NCI-H1694 treated with DMSO at 0.1 percent for 48 hours (cell line): Measurements from ENCODE around the gene PRELID2.

Experiments
- DNase-seq: peaks from one replicate; lab custom pipeline; 2025; lab: John Stamatoyannopoulos, UW

The PRELID2 gene

GRCh38 chr5:145793574-145793973, 41.6 kb downstream of the PRELID2 start:
- no peak for DNase-seq

DNA sequence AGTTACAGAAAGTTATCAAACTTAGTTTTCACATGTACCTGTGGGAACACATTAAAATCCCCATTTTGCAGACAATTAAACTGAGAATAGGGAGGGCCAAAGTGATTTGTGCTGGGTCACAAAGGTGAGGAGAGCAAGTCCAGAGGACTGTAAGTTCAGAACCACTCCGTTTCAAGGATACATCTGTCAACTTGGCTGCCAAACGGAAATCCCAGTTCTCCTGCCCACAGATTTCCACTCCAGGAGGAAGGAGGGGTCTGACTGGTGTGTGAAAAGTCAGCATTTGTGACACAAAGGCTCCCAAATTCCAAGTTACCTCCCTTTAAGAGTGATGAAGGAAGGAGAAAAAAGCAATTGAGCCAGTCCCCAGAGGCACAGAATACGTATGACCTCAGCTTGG, 42.3 kb downstream of the PRELID2 start:
- no peak for DNase-seq

DNA sequence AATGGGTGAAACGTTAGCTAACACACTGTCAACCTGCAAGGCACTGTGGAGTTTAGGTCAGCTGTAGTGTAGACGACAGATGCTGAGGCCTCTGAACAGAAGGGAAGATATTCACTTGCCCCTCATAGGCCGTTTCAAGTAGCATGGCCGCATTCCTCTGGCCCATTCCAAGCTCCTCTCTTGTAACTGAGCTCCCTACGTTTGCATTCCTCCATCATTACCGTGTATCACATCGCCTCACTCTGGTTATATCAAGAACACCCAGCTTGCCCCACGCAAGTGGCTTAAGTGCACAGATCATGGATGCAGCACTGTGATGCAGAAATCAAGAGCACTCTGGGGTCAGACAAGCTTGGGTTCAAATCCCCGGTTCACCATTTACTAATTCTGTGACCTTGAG, 43.3 kb downstream of the PRELID2 start:
- no peak for DNase-seq

DNA sequence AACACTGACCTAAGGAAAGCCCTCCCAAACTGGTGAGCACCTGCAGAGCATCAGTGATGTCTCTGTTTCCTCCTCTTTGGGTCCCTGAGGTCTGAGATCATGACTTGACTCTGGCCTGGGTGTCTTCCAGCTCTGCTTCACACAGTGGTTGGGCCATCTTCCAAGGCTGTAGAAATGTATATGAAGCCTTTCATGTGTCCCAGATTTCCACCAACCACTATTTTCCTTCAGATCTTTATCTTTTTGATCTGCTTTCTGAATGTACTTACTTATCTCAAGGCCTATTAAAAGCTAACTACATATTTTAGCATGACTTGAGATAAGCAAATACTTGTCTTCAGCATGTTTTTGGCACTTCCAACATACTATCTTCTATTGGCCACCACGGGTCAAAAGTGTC, 47.1 kb downstream of the PRELID2 start:
- DNase-seq, result no peak

DNA sequence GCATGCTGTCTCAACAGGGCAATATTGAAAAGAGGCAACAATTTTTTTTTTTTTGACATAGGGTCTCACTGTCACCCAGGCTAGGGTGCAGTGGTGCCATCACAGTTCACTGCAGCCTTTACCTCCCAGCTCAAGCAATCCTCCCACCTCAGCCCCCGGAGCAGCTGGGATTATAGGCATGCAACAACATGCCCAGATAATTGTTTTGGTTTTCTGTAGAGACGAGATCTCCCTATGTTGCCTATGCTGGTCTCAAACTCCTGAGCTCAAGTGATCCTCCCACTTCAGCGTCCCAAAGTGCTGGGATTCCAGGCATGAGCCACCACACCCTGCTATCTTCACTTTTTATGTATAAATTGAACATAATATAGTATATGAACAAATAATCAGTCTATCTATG, 47.6 kb downstream of the PRELID2 start:
- no peak for DNase-seq

GRCh38 chr5:145787001-145787400, 48.1 kb downstream of the PRELID2 start:
- no peak for DNase-seq

DNA sequence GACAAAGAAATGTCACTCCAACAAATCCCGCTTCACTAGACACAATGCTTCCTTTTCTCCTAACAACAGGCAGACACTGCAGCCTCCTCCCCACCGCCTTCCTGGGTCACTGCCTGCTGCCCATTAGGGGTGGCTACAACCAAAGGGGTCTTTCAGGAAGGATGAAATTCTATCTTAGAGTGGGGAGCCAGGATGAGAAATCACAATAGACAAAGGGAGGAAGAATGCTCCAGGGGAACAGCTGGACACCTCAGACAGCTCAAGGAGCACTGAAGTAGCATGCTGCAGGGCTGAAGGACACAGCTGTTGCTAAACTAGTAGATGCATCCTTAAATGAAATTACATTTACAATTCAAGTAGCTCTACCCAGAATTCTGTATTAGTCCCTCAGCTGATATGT, 54.2 kb downstream of the PRELID2 start:
- DNase-seq, result no peak

GRCh38 chr5:145778144-145778900, 56.8 kb downstream of the PRELID2 start:
- DNase-seq, result no peak

DNA sequence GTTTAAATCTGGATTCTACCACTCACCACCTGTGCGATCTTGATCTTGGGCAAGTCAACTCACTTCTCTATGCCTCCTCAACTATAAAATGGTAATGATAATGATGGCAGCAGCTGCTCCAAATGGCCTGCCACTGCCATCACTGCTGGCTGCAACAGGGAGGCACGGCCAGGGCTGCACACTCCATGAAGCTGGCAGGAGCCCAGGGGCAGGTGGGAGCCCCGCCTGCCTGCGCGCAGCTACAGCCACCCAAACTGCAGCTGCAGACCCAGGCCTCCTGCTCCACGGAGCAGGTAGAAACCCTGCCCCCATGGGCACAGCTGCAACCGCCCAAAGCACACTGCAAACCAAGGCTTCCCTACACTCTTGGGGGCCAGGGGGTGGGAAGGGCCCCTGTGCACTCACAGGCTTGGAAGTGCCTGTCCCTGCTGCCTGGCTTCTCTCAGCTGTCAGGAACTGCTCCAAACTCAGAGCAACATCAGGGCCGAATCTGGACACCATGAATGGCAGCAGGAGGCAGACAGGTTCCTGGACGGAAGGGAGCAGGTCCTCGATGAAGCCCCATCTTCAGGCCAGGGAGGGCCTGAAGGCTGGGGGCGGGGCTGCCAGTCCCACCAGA, 57.6 kb downstream of the PRELID2 start:
- no peak for DNase-seq

GRCh38 chr5:145776886-145777285, 58.3 kb downstream of the PRELID2 start:
- DNase-seq, result no peak

GRCh38 chr5:145775893-145776444, 59.2 kb downstream of the PRELID2 start:
- DNase-seq, result no peak

GRCh38 chr5:145775411-145775810, 59.7 kb downstream of the PRELID2 start:
- DNase-seq, result no peak

DNA sequence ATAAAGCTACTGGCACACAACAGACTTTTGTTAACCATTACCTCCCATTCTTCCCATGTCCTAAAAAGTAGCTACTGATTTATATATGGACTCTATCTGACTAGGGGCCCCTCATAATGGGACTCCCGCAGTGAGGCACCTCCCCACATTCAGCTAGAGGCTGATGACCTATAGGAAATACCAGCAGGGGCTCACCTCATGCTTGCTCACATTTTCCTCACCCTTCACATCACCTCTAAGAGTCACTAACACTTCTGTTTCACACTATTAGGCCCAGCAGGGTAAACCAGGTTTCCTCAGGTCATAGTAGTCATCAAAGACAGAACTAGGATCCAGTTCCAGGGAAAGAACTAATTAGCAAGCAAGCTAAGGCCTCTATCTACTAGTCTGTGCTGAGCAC, 60.7 kb downstream of the PRELID2 start:
- DNase-seq, result no peak

GRCh38 chr5:145772466-145772865, 62.7 kb downstream of the PRELID2 start:
- no peak for DNase-seq

DNA sequence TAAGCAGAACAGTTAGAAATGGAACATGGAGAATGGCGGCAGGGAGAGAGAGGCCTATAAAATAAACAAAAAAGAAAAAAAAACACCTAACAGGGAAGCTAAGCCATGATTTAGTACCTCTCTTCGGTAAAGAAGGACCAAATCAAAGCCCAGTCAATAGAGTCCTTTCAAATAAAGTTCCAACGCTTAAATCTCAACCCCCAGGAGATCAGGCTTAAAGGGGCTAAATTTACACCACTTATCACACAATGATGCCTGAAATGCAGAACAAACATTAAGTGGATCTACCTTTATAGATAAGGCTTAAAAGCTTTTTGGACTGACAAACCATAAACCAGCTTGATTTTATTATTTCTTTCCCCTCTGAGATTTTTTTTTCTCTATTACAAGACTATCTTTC, 66.3 kb downstream of the PRELID2 start:
- DNase-seq, result no peak

DNA sequence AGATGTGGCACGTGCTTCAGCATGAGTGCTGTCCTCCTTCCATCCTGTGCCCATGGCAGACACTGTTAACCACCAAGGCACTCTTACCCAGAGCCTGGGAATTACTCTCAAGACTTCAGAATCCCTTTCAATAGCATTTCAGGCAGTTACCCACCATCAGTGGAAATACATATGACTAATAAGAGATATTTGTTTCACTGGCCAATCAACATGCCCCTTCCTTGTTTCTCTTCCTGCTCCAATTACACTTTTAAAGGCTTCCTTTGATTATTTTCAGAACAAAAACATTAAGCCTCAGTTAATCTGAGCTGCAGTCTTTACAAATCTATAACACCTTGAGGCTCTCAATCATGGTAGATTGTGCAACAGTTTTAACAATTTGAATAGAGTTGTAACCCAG, 70.8 kb downstream of the PRELID2 start:
- no peak for DNase-seq

GRCh38 chr5:145762833-145763232, 72.3 kb downstream of the PRELID2 start:
- no peak for DNase-seq

DNA sequence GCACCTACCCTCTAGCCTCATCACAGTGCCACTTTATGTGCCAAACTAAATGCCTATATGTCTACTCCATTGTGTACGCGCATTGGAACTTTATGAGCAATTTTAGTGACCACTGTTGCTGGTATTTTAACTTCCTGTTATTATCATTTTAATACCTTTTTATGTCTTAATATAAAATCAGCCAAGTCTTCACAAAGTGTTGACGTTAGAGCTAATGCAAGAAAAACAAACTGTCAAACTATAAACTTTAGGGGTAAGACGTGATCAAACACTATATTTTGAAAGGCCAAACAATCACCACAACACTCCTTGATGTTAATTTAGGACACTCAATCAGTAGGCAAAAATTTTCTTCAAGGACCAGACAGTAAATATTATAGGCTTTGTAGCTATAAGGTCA, 73.9 kb downstream of the PRELID2 start:
- no peak for DNase-seq

GRCh38 chr5:145760660-145761059, 74.5 kb downstream of the PRELID2 start:
- no peak for DNase-seq

DNA sequence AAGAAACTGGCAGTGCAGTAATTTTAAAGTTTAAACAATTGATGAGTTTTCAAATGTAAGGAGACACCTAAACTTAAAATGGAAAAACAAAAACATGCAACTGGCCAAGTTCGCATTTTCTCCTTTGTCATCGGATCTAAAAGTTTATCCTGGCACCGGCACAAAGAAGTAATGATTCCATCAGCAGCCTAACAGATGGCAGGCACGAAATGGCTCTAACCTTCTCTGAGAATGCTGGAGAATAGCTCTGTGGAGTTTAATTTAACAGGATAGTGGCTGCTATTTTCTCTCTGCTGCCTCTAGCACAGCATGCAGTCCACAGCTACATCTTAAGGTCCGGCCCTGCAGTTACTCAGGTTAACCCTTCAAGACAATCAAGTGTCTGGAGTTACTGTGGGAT, 82.2 kb downstream of the PRELID2 start:
- DNase-seq, result peak; percentile 64

GRCh38 chr5:145752534-145752933, 82.6 kb downstream of the PRELID2 start:
- DNase-seq, result no peak

DNA sequence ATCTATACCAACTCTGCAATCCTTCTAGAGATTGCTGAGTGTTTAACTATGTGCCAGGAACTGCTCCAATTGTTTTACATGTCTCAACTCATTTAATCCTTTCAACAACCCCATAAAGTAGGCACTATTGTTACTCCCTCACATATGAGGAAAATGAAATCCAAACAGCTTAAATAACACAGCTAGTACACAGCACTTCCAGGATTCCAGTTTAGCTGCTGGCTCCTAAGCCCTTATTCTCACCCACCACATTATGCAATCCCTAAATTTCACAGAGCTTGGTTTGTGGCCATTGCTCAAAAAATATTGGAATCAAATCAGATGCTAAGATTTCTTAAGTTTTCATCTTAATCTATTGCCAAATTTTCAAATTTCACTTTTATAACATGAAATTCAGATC, 84.9 kb downstream of the PRELID2 start:
- no peak for DNase-seq

GRCh38 chr5:145743396-145744061, 91.6 kb downstream of the PRELID2 start:
- DNase-seq, result no peak
